Loucy (cell line): ENCODE data around the gene PARVA.

ENCODE experiments used
- H2AFZ ChIP-seq: fragments of 200-600 bp; sonication (generic); 2 replicates; pipeline ENCODE4 v1.6.0; 2016; ENCODE audit warnings: antibody characterized with exemption, mild to moderate bottlenecking, low read length, moderate library complexity
- H3F3A ChIP-seq: fragments of 200-600 bp; 2 replicates; pipeline ENCODE4 v1.6.0; 2016; ENCODE audit warnings: antibody characterized with exemption, low read depth, mild to moderate bottlenecking
- H3K27me3 ChIP-seq: fragments of 200-600 bp; sonication (generic); 2 replicates; pipeline ENCODE4 v1.6.1; 2014; ENCODE audit warnings: low read length, mild to moderate bottlenecking; ENCODE audit not compliant: insufficient read depth, poor library complexity, severe bottlenecking
- H3K36me3 ChIP-seq: fragments of 200-600 bp; sonication (generic); 2 replicates; pipeline ENCODE4 v1.6.1; 2016; ENCODE audit warnings: low read length; ENCODE audit not compliant: insufficient read depth
- H3K4me1 ChIP-seq: fragments of 200-600 bp; sonication (generic); 2 replicates; pipeline ENCODE4 v1.5.1; 2014; ENCODE audit warnings: low read length, mild to moderate bottlenecking; ENCODE audit not compliant: insufficient read depth, poor library complexity, severe bottlenecking
- H3K4me2 ChIP-seq: fragments of 200-600 bp; sonication (generic); 2 replicates; pipeline ENCODE4 v1.6.0; 2014; ENCODE audit warnings: antibody characterized with exemption, low read length, low read depth, mild to moderate bottlenecking; ENCODE audit not compliant: poor library complexity, severe bottlenecking
- H3K4me3 ChIP-seq: fragments of 200-600 bp; sonication (generic); 2 replicates; pipeline ENCODE4 v1.5.1; 2014; ENCODE audit warnings: low read length, mild to moderate bottlenecking, mixed read lengths; ENCODE audit not compliant: poor library complexity, severe bottlenecking
- H3K79me2 ChIP-seq: fragments of 200-600 bp; sonication (generic); 2 replicates; pipeline ENCODE4 v1.6.1; 2014; ENCODE audit warnings: low read length; ENCODE audit not compliant: insufficient read depth
- H3K9ac ChIP-seq: fragments of 200-600 bp; sonication (generic); 2 replicates; pipeline ENCODE4 v1.6.0; 2014; ENCODE audit warnings: mild to moderate bottlenecking, low read depth, low read length, moderate library complexity; ENCODE audit not compliant: poor library complexity, severe bottlenecking
- H3K9me2 ChIP-seq: fragments of 200-600 bp; sonication (generic); replicated peaks from 2 replicates; pipeline ENCODE4 v1.6.1; 2016; ENCODE audit warnings: low read depth, low read length, mixed read lengths
- H3K9me3 ChIP-seq: fragments of 200-600 bp; sonication (generic); 2 replicates; pipeline ENCODE4 v1.6.1; 2014; ENCODE audit warnings: mild to moderate bottlenecking, antibody characterized with exemption, low read length, low read depth; ENCODE audit not compliant: insufficient read depth
- H4K20me1 ChIP-seq: fragments of 200-600 bp; sonication (generic); 2 replicates; pipeline ENCODE4 v1.6.0; 2014; ENCODE audit warnings: antibody characterized with exemption, low read length, mild to moderate bottlenecking; ENCODE audit not compliant: insufficient read depth, poor library complexity, severe bottlenecking
- CTCF ChIP-seq: fragments of 200-600 bp; sonication (generic); conservative IDR thresholded peaks from 2 replicates; pipeline ENCODE4 v1.5.1; 2014; ENCODE audit warnings: mild to moderate bottlenecking, antibody characterized with exemption, low read length
- EZH2phosphoT487 ChIP-seq: fragments of 200-600 bp; IDR thresholded peaks from 2 replicates; pipeline ENCODE4 v1.6.1; 2018; ENCODE audit warnings: antibody characterized with exemption, mild to moderate bottlenecking, moderate library complexity, borderline replicate concordance

Gene PARVA

GRCh38 chr11:12526789-12527188, 149.4 kb downstream of the PARVA start:
- no peak overlapping the region for H3K9ac ChIP-seq
- no peaks in the 10 kb centered on the region for H3K79me2 ChIP-seq
- no peaks in the 10 kb centered on the region for H3K9me2 ChIP-seq
- no peaks in the 10 kb centered on the region for H3K27me3 ChIP-seq
- no peak overlapping the region for H2AFZ ChIP-seq
- no peaks in the 10 kb centered on the region for H3F3A ChIP-seq
- no peaks in the 10 kb centered on the region for H4K20me1 ChIP-seq
- no peaks in the 10 kb centered on the region for H3K9me3 ChIP-seq
- H3K4me3 ChIP-seq = no peak overlapping the region
- no peak for TF ChIP-seq EZH2phosphoT487
- no peaks in the 10 kb centered on the region for H3K4me1 ChIP-seq
- no peak overlapping the region for H3K4me2 ChIP-seq
- no peaks in the 10 kb centered on the region for H3K36me3 ChIP-seq

- Histone ChIP-seq H3K9ac (no peak overlapping the region), H4K20me1 (no peaks in the 10 kb centered on the region), H3K36me3 (no peaks in the 10 kb centered on the region), H3K27me3 (no peaks in the 10 kb centered on the region), H3K79me2 (no peaks in the 10 kb centered on the region), H3K9me2 (no peaks in the 10 kb centered on the region), H3K4me2 (no peak overlapping the region), H3K4me1 (no peaks in the 10 kb centered on the region), H3K4me3 (no peak overlapping the region), H3K9me3 (no peaks in the 10 kb centered on the region), H3F3A (no peaks in the 10 kb centered on the region), H2AFZ (no peak overlapping the region)
- no peak for TF ChIP-seq CTCF
- no peak for TF ChIP-seq EZH2phosphoT487
Measured at GRCh38 chr11:12528487-12528886, 151.1 kb downstream of the PARVA start.

GRCh38 chr11:12529041-12529440, 151.7 kb downstream of the PARVA start:
- no peak for TF ChIP-seq CTCF
- no peak for TF ChIP-seq EZH2phosphoT487

GRCh38 chr11:12529793-12530192, 152.4 kb downstream of the PARVA start:
- no peaks in the 10 kb centered on the region for H4K20me1 ChIP-seq
- H3K79me2 ChIP-seq = no peaks in the 10 kb centered on the region
- H2AFZ ChIP-seq = no peak overlapping the region
- H3F3A ChIP-seq = no peaks in the 10 kb centered on the region
- H3K9me2 ChIP-seq = no peaks in the 10 kb centered on the region
- H3K4me1 ChIP-seq = no peaks in the 10 kb centered on the region
- H3K9me3 ChIP-seq = no peaks in the 10 kb centered on the region
- H3K9ac ChIP-seq = no peak overlapping the region
- no peaks in the 10 kb centered on the region for H3K27me3 ChIP-seq
- no peak overlapping the region for H3K4me2 ChIP-seq
- H3K4me3 ChIP-seq = no peak overlapping the region
- no peaks in the 10 kb centered on the region for H3K36me3 ChIP-seq
- no peak for TF ChIP-seq CTCF
- no peak for TF ChIP-seq EZH2phosphoT487

More at GRCh38 chr11:12529041-12529440, 151.7 kb downstream of the PARVA start:
- no peaks in the 10 kb centered on the region for H3K27me3 ChIP-seq
- no peaks in the 10 kb centered on the region for H4K20me1 ChIP-seq
- no peaks in the 10 kb centered on the region for H3K79me2 ChIP-seq
- H3K4me3 ChIP-seq = no peak overlapping the region
- no peaks in the 10 kb centered on the region for H3K9me3 ChIP-seq
- no peaks in the 10 kb centered on the region for H3K9me2 ChIP-seq
- no peaks in the 10 kb centered on the region for H3F3A ChIP-seq
- H3K36me3 ChIP-seq = no peaks in the 10 kb centered on the region
- no peaks in the 10 kb centered on the region for H3K4me1 ChIP-seq
- H3K9ac ChIP-seq = no peak overlapping the region
- H3K4me2 ChIP-seq = no peak overlapping the region
- H2AFZ ChIP-seq = no peak overlapping the region
